K562 (cell line): Measurements from ENCODE around the gene PPM1F. TPM values are rescaled to one million over a fixed set of nuclear protein-coding genes. Genes with fewer than 3 reads are reported as not detected.
A peak's percentile ranks its signal among the peaks of the same experiment; 100 is the strongest.

ENCODE experiments used
- CHCHD3 ChIP-seq: fragments of 250-450 bp; sonication (Bioruptor Pico); IDR thresholded peaks from 2 replicates; pipeline ENCODE4 v2.1.2; 2022; ENCODE audit warnings: mild to moderate bottlenecking
- CHD7 ChIP-seq: fragments of 200-600 bp; sonication (generic); IDR thresholded peaks from one replicate; pipeline ENCODE4 v1.6.1; 2012; ENCODE audit warnings: mild to moderate bottlenecking, low read depth, low read length, inconsistent platforms
- ERF ChIP-seq: fragments of 450-650 bp; formaldehyde crosslinking; IDR thresholded peaks from 2 replicates; pipeline ENCODE4 v1.4.0; 2020; ENCODE audit warnings: mild to moderate bottlenecking, mixed read lengths
- HBP1 ChIP-seq: fragments of 450-650 bp; formaldehyde crosslinking; IDR thresholded peaks from 2 replicates; pipeline ENCODE4 v1.4.0; 2022; ENCODE audit warnings: missing genetic modification characterization
- NFIC ChIP-seq: fragments of 450-650 bp; IDR thresholded peaks from 2 replicates; pipeline ENCODE4 v1.6.1; 2017; ENCODE audit warnings: mild to moderate bottlenecking, inconsistent platforms
- NR4A1 ChIP-seq, 2 experiments: fragments of 250-450 bp in 1 of 2; fragments of 450-650 bp in 1 of 2; sonication (Bioruptor Pico) in 1 of 2; IDR thresholded peaks; 2 replicates each; pipeline versions ENCODE4 v1.4.0 to v1.6.1; 2016 to 2020; ENCODE audit warnings: mild to moderate bottlenecking in 2 of 2, missing compliant biosample characterization in 1 of 2, missing genetic modification characterization in 1 of 2, moderate library complexity in 1 of 2
- POLR2A ChIP-seq: fragments of 450-650 bp; conservative IDR thresholded peaks from 2 replicates; pipeline ENCODE4 v1.6.1; 2016
- TCF15 ChIP-seq: fragments of 250-450 bp; sonication (Bioruptor Pico); IDR thresholded peaks from 2 replicates; pipeline ENCODE4 v1.8.0; 2022; ENCODE audit warnings: moderate library complexity, mild to moderate bottlenecking, inconsistent platforms
- ZNF707 ChIP-seq: fragments of 250-450 bp; sonication (Bioruptor Pico); conservative IDR thresholded peaks from 2 replicates; pipeline ENCODE4 v1.8.0; 2022; ENCODE audit warnings: inconsistent platforms, mild to moderate bottlenecking, moderate library complexity
- polyA plus RNA-seq, 8 experiments: library from polyadenylated mRNA; depleted of rRNA in 4 of 8; stranded (reverse) in 5 of 8; unstranded in 3 of 8; fragments of >200 nt; fragmentation: Nextera tagmentation in 2 of 8; fragmentation: Illumina TruSeq in 1 of 8; extraction: Ambion mirVana in 2 of 8; extraction: Trizol in 1 of 8; gene quantifications; 2 replicates each; pipeline versions ENCODE4 v1.2.1 to v1.2.3, GENCODE V29; 2011 to 2014; ENCODE audit warnings: inconsistent platforms in 1 of 8, missing spikeins in 1 of 8
- total RNA-seq, 7 experiments: library from RNA; depleted of rRNA in 6 of 7; stranded (reverse); fragments of >200 nt in 6 of 7; fragmentation: Illumina TruSeq in 2 of 7; extraction: Trizol in 2 of 7; gene quantifications; 2 replicates each; pipeline versions ENCODE4 v1.2.1 to v1.2.3, GENCODE V29; 2011 to 2021; ENCODE audit warnings: low replicate concordance in 1 of 7
- TF ChIP-seq, protein P1 (sequence below): fragments of 450-650 bp; formaldehyde crosslinking; IDR thresholded peaks from 2 replicates; pipeline ENCODE4 v1.4.0; 2020; ENCODE audit warnings: mild to moderate bottlenecking, moderate library complexity
- TF ChIP-seq, protein P2 (sequence below): fragments of 450-650 bp; formaldehyde crosslinking; IDR thresholded peaks from 2 replicates; pipeline ENCODE4 v1.4.0; 2020; ENCODE audit warnings: mild to moderate bottlenecking, moderate library complexity

Gene PPM1F
- total and polyA plus RNA-seq, 9 of the 15 experiments (the other 6 are each of a cell fraction or from before 2014, with no cell fraction given) = 2.1 to 159 (median 64.0) TPM

DNA sequence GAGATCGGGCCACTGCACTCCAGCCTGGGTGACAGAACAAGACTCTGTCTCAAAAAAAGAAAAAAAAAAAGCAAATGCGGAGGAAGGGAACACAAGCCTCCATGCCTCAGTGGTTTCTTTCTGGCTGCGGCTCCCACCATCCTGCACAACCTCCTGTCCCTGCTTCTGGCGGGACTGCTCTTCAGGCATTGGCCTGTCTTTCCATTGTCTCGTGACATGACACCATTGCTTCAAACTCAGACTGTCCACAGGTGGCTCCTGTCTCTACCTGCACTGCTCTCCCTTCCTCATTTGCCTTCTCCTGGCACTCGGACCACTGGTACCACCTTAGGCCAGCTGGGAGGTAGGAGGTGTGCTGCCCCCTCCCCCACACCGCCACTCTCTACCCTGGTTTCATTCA, 10.6 kb upstream of the PPM1F start (continued):
- TF ChIP-seq HBP1 (CRISPR knock-in tag) (0 out of 2 replicates have a peak, but pooled peaks have one; percentile 20), CHD7 (peak; percentile 35), NR4A1 (CRISPR knock-in tag; IDR thresholded peaks at IDR 0.05) (0 out of 2 replicates have a peak, but pooled peaks have one; percentile 56), NR4A1 (tag; IDR thresholded peaks at IDR 0.05) (no peak), POLR2A (peak; percentile 42), NFIC (no peak), ZNF707 (0 out of 2 replicates have a peak, but pooled peaks have one; percentile 16), TCF15 (CRISPR knock-in tag) (peak; percentile 61; the same call in 1 of the 2 replicates), ERF (peak; percentile 73; the same call in 1 of the 2 replicates), CHCHD3 (CRISPR knock-in tag) (no peak)
- TF ChIP-seq, protein P1, sequence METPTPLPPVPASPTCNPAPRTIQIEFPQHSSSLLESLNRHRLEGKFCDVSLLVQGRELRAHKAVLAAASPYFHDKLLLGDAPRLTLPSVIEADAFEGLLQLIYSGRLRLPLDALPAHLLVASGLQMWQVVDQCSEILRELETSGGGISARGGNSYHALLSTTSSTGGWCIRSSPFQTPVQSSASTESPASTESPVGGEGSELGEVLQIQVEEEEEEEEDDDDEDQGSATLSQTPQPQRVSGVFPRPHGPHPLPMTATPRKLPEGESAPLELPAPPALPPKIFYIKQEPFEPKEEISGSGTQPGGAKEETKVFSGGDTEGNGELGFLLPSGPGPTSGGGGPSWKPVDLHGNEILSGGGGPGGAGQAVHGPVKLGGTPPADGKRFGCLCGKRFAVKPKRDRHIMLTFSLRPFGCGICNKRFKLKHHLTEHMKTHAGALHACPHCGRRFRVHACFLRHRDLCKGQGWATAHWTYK (CRISPR knock-in tag) = no peak
- TF ChIP-seq, protein P2, sequence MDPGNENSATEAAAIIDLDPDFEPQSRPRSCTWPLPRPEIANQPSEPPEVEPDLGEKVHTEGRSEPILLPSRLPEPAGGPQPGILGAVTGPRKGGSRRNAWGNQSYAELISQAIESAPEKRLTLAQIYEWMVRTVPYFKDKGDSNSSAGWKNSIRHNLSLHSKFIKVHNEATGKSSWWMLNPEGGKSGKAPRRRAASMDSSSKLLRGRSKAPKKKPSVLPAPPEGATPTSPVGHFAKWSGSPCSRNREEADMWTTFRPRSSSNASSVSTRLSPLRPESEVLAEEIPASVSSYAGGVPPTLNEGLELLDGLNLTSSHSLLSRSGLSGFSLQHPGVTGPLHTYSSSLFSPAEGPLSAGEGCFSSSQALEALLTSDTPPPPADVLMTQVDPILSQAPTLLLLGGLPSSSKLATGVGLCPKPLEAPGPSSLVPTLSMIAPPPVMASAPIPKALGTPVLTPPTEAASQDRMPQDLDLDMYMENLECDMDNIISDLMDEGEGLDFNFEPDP = peak; percentile 64; the same call in 1 of the 2 replicates
